SU-DHL-6 (cell line): ENCODE results near the gene ICA1.

Experiments
- H2AFZ ChIP-seq: fragments of 200-600 bp; sonication (generic); 2 replicates; pipeline ENCODE4 v1.6.1; 2014; ENCODE audit warnings: low read depth, mild to moderate bottlenecking, moderate library complexity, mixed read lengths, antibody characterized with exemption, low read length; ENCODE audit not compliant: severe bottlenecking
- H3F3A ChIP-seq: fragments of 200-600 bp; shearing (Covaris generic); 2 replicates; pipeline ENCODE4 v1.6.0; 2016; ENCODE audit warnings: antibody characterized with exemption, mild to moderate bottlenecking; ENCODE audit not compliant: insufficient read depth
- H3K27ac ChIP-seq: fragments of 200-600 bp; sonication (generic); 2 replicates; pipeline ENCODE4 v1.5.1; 2016; ENCODE audit warnings: low read depth, mild to moderate bottlenecking, low read length, moderate library complexity, mixed read lengths
- H3K27me3 ChIP-seq: fragments of 200-600 bp; sonication (generic), shearing (Covaris generic); 2 replicates; pipeline ENCODE4 v1.6.0; 2014; ENCODE audit warnings: mild to moderate bottlenecking, low read length
- H3K36me3 ChIP-seq: fragments of 200-600 bp; sonication (generic); 2 replicates; pipeline ENCODE4 v1.6.1; 2014; ENCODE audit warnings: mild to moderate bottlenecking, low read length, mixed read lengths
- H3K4me2 ChIP-seq: fragments of 300-600, 200-600 bp; shearing (Covaris generic), sonication (generic); 2 replicates; pipeline ENCODE4 v1.6.0; 2014; ENCODE audit warnings: low read length, low read depth, mild to moderate bottlenecking; ENCODE audit not compliant: poor library complexity, severe bottlenecking
- H3K4me3 ChIP-seq: fragments of 200-600 bp; sonication (generic); 2 replicates; pipeline ENCODE4 v1.5.1; 2014; ENCODE audit warnings: antibody characterized with exemption, low read length, mild to moderate bottlenecking, mixed read lengths; ENCODE audit not compliant: insufficient read depth, poor library complexity, severe bottlenecking
- H3K79me2 ChIP-seq: fragments of 200-600 bp; sonication (generic); 2 replicates; pipeline ENCODE4 v1.6.1; 2014; ENCODE audit warnings: mild to moderate bottlenecking, low read length, moderate library complexity; ENCODE audit not compliant: insufficient read depth
- H3K9ac ChIP-seq: fragments of 200-600 bp; sonication (generic); 2 replicates; pipeline ENCODE4 v1.7.0; 2014; ENCODE audit warnings: mild to moderate bottlenecking, low read length
- H3K9me2 ChIP-seq: fragments of 200-600 bp; sonication (generic); replicated peaks from 2 replicates; pipeline ENCODE4 v1.6.1; 2014; ENCODE audit warnings: low read length; ENCODE audit not compliant: insufficient read depth
- H3K9me3 ChIP-seq: fragments of 200-600 bp; sonication (generic); 2 replicates; pipeline ENCODE4 v1.6.1; 2014; ENCODE audit warnings: low read length, mixed read lengths; ENCODE audit not compliant: insufficient read depth
- H4K20me1 ChIP-seq: fragments of 200-600 bp; sonication (generic); 2 replicates; pipeline ENCODE4 v1.6.1; 2014; ENCODE audit warnings: low read depth, mild to moderate bottlenecking, antibody characterized with exemption, low read length, moderate library complexity, mixed read lengths
- EZH2phosphoT487 ChIP-seq: fragments of 200-600 bp; sonication (generic), shearing (Covaris generic); conservative IDR thresholded peaks from 2 replicates; pipeline ENCODE4 v1.6.1; 2018; ENCODE audit warnings: mild to moderate bottlenecking, antibody characterized with exemption, low read length, moderate library complexity, mixed read lengths
- TF ChIP-seq, protein P1 (sequence below): fragments of 200-600 bp; sonication (generic); IDR thresholded peaks from one replicate; pipeline ENCODE4 v1.5.1; 2017; ENCODE audit warnings: antibody characterized with exemption, mild to moderate bottlenecking, low read length, moderate library complexity; ENCODE audit not compliant: insufficient read depth, poor library complexity, severe bottlenecking

Gene ICA1

GRCh38 chr7:8121243-8121642 lies 140.7 kb downstream of the ICA1 start:
- Histone ChIP-seq H3K36me3 (no peaks in the 10 kb centered on the region), H3K4me3 (no peak overlapping the region), H3K27me3 (no peaks in the 10 kb centered on the region), H3K79me2 (no peaks in the 10 kb centered on the region), H3K9me3 (no peaks in the 10 kb centered on the region), H2AFZ (no peak overlapping the region), H3K4me2 (no peak overlapping the region), H3K9me2 (no peaks in the 10 kb centered on the region), H3K9ac (no peak overlapping the region), H3F3A (no peaks in the 10 kb centered on the region), H3K27ac (no peak overlapping the region), H4K20me1 (no peaks in the 10 kb centered on the region)
- TF ChIP-seq, protein P1, sequence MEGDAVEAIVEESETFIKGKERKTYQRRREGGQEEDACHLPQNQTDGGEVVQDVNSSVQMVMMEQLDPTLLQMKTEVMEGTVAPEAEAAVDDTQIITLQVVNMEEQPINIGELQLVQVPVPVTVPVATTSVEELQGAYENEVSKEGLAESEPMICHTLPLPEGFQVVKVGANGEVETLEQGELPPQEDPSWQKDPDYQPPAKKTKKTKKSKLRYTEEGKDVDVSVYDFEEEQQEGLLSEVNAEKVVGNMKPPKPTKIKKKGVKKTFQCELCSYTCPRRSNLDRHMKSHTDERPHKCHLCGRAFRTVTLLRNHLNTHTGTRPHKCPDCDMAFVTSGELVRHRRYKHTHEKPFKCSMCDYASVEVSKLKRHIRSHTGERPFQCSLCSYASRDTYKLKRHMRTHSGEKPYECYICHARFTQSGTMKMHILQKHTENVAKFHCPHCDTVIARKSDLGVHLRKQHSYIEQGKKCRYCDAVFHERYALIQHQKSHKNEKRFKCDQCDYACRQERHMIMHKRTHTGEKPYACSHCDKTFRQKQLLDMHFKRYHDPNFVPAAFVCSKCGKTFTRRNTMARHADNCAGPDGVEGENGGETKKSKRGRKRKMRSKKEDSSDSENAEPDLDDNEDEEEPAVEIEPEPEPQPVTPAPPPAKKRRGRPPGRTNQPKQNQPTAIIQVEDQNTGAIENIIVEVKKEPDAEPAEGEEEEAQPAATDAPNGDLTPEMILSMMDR, result no peak
- no peak for TF ChIP-seq EZH2phosphoT487

DNA sequence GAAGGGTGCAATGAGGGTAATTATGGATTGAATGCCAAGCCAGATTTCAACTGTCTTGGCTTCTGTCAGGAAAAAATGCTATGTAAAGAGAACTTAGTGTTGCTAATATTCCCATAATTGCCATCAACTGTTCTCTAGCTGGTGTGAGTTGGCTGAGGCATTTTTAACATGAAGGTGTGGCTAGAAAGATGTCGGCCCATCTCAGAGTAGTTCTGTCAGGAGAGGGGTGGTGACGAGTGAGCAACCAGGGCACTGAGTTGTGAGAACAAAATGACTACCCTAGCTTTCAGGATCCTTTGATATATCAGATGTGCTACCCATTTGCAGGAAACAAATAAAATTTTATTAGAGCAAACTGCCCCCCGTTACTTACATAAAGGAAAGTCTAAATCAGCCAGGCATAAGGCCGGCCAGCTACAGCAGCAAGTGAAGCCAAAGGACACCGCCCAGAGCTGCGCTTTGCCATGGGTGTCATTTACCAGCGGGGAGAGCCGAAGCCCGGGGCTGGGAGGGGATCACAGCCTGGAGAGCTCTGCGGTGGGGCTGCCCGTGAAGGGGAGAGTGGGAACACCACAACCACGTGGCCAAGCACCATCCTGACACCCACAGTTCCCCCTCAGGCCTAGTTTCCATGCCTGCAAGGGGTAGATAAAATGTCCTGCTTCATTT lies 141.4 kb downstream of the ICA1 start:
- H2AFZ ChIP-seq, result no peak overlapping the region
- H3F3A ChIP-seq, result no peaks in the 10 kb centered on the region
- no peak overlapping the region for H3K4me3 ChIP-seq
- H3K27me3 ChIP-seq, result no peaks in the 10 kb centered on the region
- no peak overlapping the region for H3K4me2 ChIP-seq
- H3K9ac ChIP-seq, result no peak overlapping the region
- H3K79me2 ChIP-seq, result no peaks in the 10 kb centered on the region
- TF ChIP-seq EZH2phosphoT487, result no peak
- TF ChIP-seq, protein P1, result no peak
- no peaks in the 10 kb centered on the region for H4K20me1 ChIP-seq
- no peaks in the 10 kb centered on the region for H3K9me2 ChIP-seq
- no peaks in the 10 kb centered on the region for H3K9me3 ChIP-seq
- no peaks in the 10 kb centered on the region for H3K36me3 ChIP-seq
- no peak overlapping the region for H3K27ac ChIP-seq

GRCh38 chr7:8119262-8119661 lies 142.7 kb downstream of the ICA1 start:
- no peak overlapping the region for H2AFZ ChIP-seq
- H3F3A ChIP-seq, result no peaks in the 10 kb centered on the region
- no peaks in the 10 kb centered on the region for H3K79me2 ChIP-seq
- H4K20me1 ChIP-seq, result no peaks in the 10 kb centered on the region
- H3K9me2 ChIP-seq, result no peaks in the 10 kb centered on the region
- no peak overlapping the region for H3K4me3 ChIP-seq
- H3K4me2 ChIP-seq, result no peak overlapping the region
- no peak for TF ChIP-seq EZH2phosphoT487
- TF ChIP-seq, protein P1, result no peak
- H3K9ac ChIP-seq, result no peak overlapping the region
- H3K36me3 ChIP-seq, result no peaks in the 10 kb centered on the region
- no peaks in the 10 kb centered on the region for H3K27me3 ChIP-seq
- H3K27ac ChIP-seq, result no peak overlapping the region
- no peaks in the 10 kb centered on the region for H3K9me3 ChIP-seq
